ENCODE measurements around the gene DNPEP.
"Not testable (repeated sequence)": the region's sequence is repeated elsewhere in the genome, so short reads cannot be mapped to it uniquely, and the experiment has no call there.

Gene DNPEP

GRCh38 chr2:219401606-219402005 is 13.9 kb upstream of the DNPEP start:
- no peak for DNase-seq (ENCODE audit: low read depth)

GRCh38 chr2:219400562-219400961 is 12.8 kb upstream of the DNPEP start:
- no peak for DNase-seq (ENCODE audit: low read depth)

GRCh38 chr2:219399716-219400478 is 12.2 kb upstream of the DNPEP start:
- DNase-seq (ENCODE audit: low read depth) = no peak

- no peak for DNase-seq (ENCODE audit: low read depth)
Observed at GRCh38 chr2:219398721-219399363, 11.1 kb upstream of the DNPEP start.

- DNase-seq (ENCODE audit: low read depth) = no peak
Observed at GRCh38 chr2:219396863-219397457, 9.2 kb upstream of the DNPEP start.

- DNase-seq (ENCODE audit: low read depth) = no peak
Observed at GRCh38 chr2:219395609-219396008, 7.9 kb upstream of the DNPEP start.

- not testable (repeated sequence) for DNase-seq (ENCODE audit: low read depth)
Observed at GRCh38 chr2:219395056-219395455, 7.3 kb upstream of the DNPEP start.

- DNase-seq (ENCODE audit: low read depth) = no peak
Observed at GRCh38 chr2:219392754-219393153, 5.0 kb upstream of the DNPEP start.

- no peak for DNase-seq (ENCODE audit: low read depth)
Observed at GRCh38 chr2:219388907-219389156, 1.1 kb upstream of the DNPEP start.

- peak; percentile 99 for DNase-seq (ENCODE audit: low read depth)
Observed at GRCh38 chr2:219388121-219388906, 602 bp upstream of the DNPEP start.

GRCh38 chr2:219386532-219387280 is 1.0 kb downstream of the DNPEP start:
- no peak for DNase-seq (ENCODE audit: low read depth)

GRCh38 chr2:219385958-219386520 is 1.7 kb downstream of the DNPEP start:
- DNase-seq (ENCODE audit: low read depth) = no peak

GRCh38 chr2:219384859-219385258 is 2.9 kb downstream of the DNPEP start:
- no peak for DNase-seq (ENCODE audit: low read depth)

GRCh38 chr2:219384083-219384713 is 3.5 kb downstream of the DNPEP start:
- no peak for DNase-seq (ENCODE audit: low read depth)

GRCh38 chr2:219381448-219381847 is 6.3 kb downstream of the DNPEP start:
- no peak for DNase-seq (ENCODE audit: low read depth)

- DNase-seq (ENCODE audit: low read depth) = no peak
Observed at GRCh38 chr2:219380926-219381325, 6.8 kb downstream of the DNPEP start.

GRCh38 chr2:219378163-219378851 is 9.4 kb downstream of the DNPEP start:
- DNase-seq (ENCODE audit: low read depth) = no peak

- no peak for DNase-seq (ENCODE audit: low read depth)
Observed at GRCh38 chr2:219369447-219369861, 18.3 kb downstream of the DNPEP start.

GRCh38 chr2:219368690-219369191 is 19.0 kb downstream of the DNPEP start:
- no peak for DNase-seq (ENCODE audit: low read depth)

- no peak for DNase-seq (ENCODE audit: low read depth)
Observed at GRCh38 chr2:219362524-219363164, 25.1 kb downstream of the DNPEP start.

Measured in stimulated activated CD8-positive, alpha-beta memory T cell treated with anti-CD3 and anti-CD28 coated beads, Interleukin-4, amount 100 ng/mL, for 24 hours (primary cell).